WTC11 (cell line): ENCODE data around the gene PFKFB4. TPM values are rescaled to one million over a fixed set of nuclear protein-coding genes. Genes with fewer than 3 reads are reported as not detected.

Source experiments
- ATAC-seq: fragments of 200-7000 bp; cut with Tn5 transposase; 2 replicates; pipeline ENCODE4 v1.10.0; 2021; ENCODE audit warnings: mild to moderate bottlenecking, moderate library complexity
- CTCF ChIA-PET: fragments of 300-600 bp; sonication (Branson Sonifier 250); formaldehyde crosslinking; loops from one replicate; lab custom pipeline; 2021; ENCODE audit warnings: antibody characterized with exemption; lab: Charles Lee
- POLR2A ChIA-PET: fragments of 350-600 bp; sonication (Branson Sonifier 250); formaldehyde crosslinking; loops from one replicate; lab custom pipeline; 2021; ENCODE audit warnings: antibody characterized with exemption; lab: Charles Lee
- DNase-seq: peaks from one replicate; pipeline ENCODE4 v3.0.0; 2021; ENCODE audit warnings: low spot score
- H3K27ac Mint-ChIP-seq: 2 replicates; pipeline ENCODE4 v1.8.0; 2021; ENCODE audit warnings: mixed read lengths
- H3K27me3 Mint-ChIP-seq: 2 replicates; pipeline ENCODE4 v1.8.0; 2021; ENCODE audit warnings: low read depth, mild to moderate bottlenecking, moderate library complexity, mixed read lengths
- H3K36me3 Mint-ChIP-seq: 2 replicates; pipeline ENCODE4 v1.8.0; 2021; ENCODE audit warnings: mixed read lengths
- H3K4me1 Mint-ChIP-seq: 2 replicates; pipeline ENCODE4 v1.8.0; 2022; ENCODE audit warnings: mixed read lengths
- H3K4me3 Mint-ChIP-seq: 2 replicates; pipeline ENCODE4 v1.8.0; 2021; ENCODE audit warnings: mild to moderate bottlenecking, moderate library complexity, mixed read lengths
- H3K9me3 Mint-ChIP-seq: 2 replicates; pipeline ENCODE4 v1.8.0; 2021; ENCODE audit warnings: mixed read lengths
- AR ChIP-seq: fragments of 250-450 bp; sonication (Bioruptor Pico); IDR thresholded peaks from 2 replicates; pipeline ENCODE4 v1.9.0; 2021; ENCODE audit warnings: mild to moderate bottlenecking
- ATF3 ChIP-seq: sonication (generic); formaldehyde crosslinking; conservative IDR thresholded peaks from 2 replicates; pipeline ENCODE4 v1.8.1; 2022; ENCODE audit warnings: mild to moderate bottlenecking, missing genetic modification reagents
- CDX4 ChIP-seq: fragments of 250-450 bp; sonication (Bioruptor Pico); IDR thresholded peaks from 2 replicates; pipeline ENCODE4 v1.9.0; 2021; ENCODE audit warnings: moderate library complexity, mild to moderate bottlenecking, inconsistent platforms, borderline replicate concordance
- CREB1 ChIP-seq: sonication (generic); formaldehyde crosslinking; IDR thresholded peaks from 2 replicates; pipeline ENCODE4 v1.8.0; 2023; ENCODE audit warnings: mild to moderate bottlenecking, missing genetic modification reagents
- EMX1 ChIP-seq: fragments of 250-450 bp; sonication (Bioruptor Pico); IDR thresholded peaks from 2 replicates; pipeline ENCODE4 v1.8.0; 2021; ENCODE audit warnings: mild to moderate bottlenecking
- HMGA2 ChIP-seq: fragments of 250-450 bp; sonication (Bioruptor Pico); IDR thresholded peaks from 2 replicates; pipeline ENCODE4 v1.4.0; 2021; ENCODE audit warnings: mild to moderate bottlenecking, moderate library complexity
- IRF1 ChIP-seq: sonication (generic); formaldehyde crosslinking; IDR thresholded peaks from 2 replicates; pipeline ENCODE4 v1.8.0; 2023; ENCODE audit warnings: missing genetic modification reagents
- IRF2 ChIP-seq: sonication (generic); formaldehyde crosslinking; IDR thresholded peaks from 2 replicates; pipeline ENCODE4 v1.8.0; 2022; ENCODE audit warnings: low read depth, missing genetic modification reagents, borderline replicate concordance
- JAZF1 ChIP-seq: fragments of 250-450 bp; sonication (Bioruptor Pico); IDR thresholded peaks from 2 replicates; pipeline ENCODE4 v1.9.0; 2021; ENCODE audit warnings: moderate library complexity, mild to moderate bottlenecking, inconsistent platforms
- KAT7 ChIP-seq: sonication (generic); formaldehyde crosslinking; IDR thresholded peaks from 2 replicates; pipeline ENCODE4 v1.8.1; 2023; ENCODE audit warnings: missing genetic modification reagents, mild to moderate bottlenecking, borderline replicate concordance
- MXD4 ChIP-seq: fragments of 250-450 bp; sonication (Bioruptor Pico); IDR thresholded peaks from 2 replicates; pipeline ENCODE4 v1.8.0; 2021; ENCODE audit warnings: mild to moderate bottlenecking, moderate library complexity, borderline replicate concordance
- NFATC4 ChIP-seq: fragments of 250-450 bp; sonication (Bioruptor Pico); IDR thresholded peaks from 2 replicates; pipeline ENCODE4 v1.9.0; 2021; ENCODE audit warnings: mild to moderate bottlenecking
- NR3C1 ChIP-seq: sonication (generic); formaldehyde crosslinking; conservative IDR thresholded peaks from 2 replicates; pipeline ENCODE4 v1.8.1; 2023; ENCODE audit warnings: low read depth, mild to moderate bottlenecking, missing genetic modification reagents
- PREB ChIP-seq: sonication (generic); formaldehyde crosslinking; IDR thresholded peaks from 2 replicates; pipeline ENCODE4 v1.8.1; 2022; ENCODE audit warnings: mild to moderate bottlenecking, missing genetic modification reagents, moderate library complexity, borderline replicate concordance
- SOX15 ChIP-seq: fragments of 250-450 bp; sonication (Bioruptor Pico); IDR thresholded peaks from 2 replicates; pipeline ENCODE4 v1.9.0; 2021; ENCODE audit warnings: mild to moderate bottlenecking
- TCF7 ChIP-seq: sonication (generic); formaldehyde crosslinking; IDR thresholded peaks from 2 replicates; pipeline ENCODE4 v1.8.0; 2022; ENCODE audit warnings: mild to moderate bottlenecking, low read depth, missing genetic modification reagents, moderate library complexity
- TEAD1 ChIP-seq: sonication (generic); formaldehyde crosslinking; IDR thresholded peaks from 2 replicates; pipeline ENCODE4 v1.8.0; 2022; ENCODE audit warnings: mild to moderate bottlenecking, missing genetic modification reagents
- USF1 ChIP-seq: sonication (generic); formaldehyde crosslinking; IDR thresholded peaks from 2 replicates; pipeline ENCODE4 v1.8.0; 2022; ENCODE audit warnings: mild to moderate bottlenecking, missing genetic modification reagents
- ZMAT4 ChIP-seq: fragments of 250-450 bp; sonication (Bioruptor Pico); IDR thresholded peaks from 2 replicates; pipeline ENCODE4 v1.9.0; 2021; ENCODE audit warnings: mild to moderate bottlenecking
- ZNF232 ChIP-seq: sonication (generic); formaldehyde crosslinking; IDR thresholded peaks from 2 replicates; pipeline ENCODE4 v1.8.0; 2022; ENCODE audit warnings: mild to moderate bottlenecking, missing genetic modification reagents
- ZNF416 ChIP-seq: fragments of 250-450 bp; sonication (Bioruptor Pico); IDR thresholded peaks from 2 replicates; pipeline ENCODE4 v1.9.0; 2021; ENCODE audit warnings: mild to moderate bottlenecking, inconsistent platforms
- total RNA-seq: library from RNA; stranded (reverse); gene quantifications from 3 replicates; pipeline ENCODE4 v1.2.3, GENCODE V29; 2021

PFKFB4 gene
- total RNA-seq, 1 experiment from 2014 or later = 18.0 TPM

- TF ChIP-seq AR (CRISPR knock-in tag) (no peak), SOX15 (no peak), TEAD1 (CRISPR knock-in tag) (no peak), NR3C1 (CRISPR knock-in tag) (no peak), CREB1 (CRISPR knock-in tag) (no peak), IRF2 (CRISPR knock-in tag) (no peak)
Observed at GRCh38 chr3:48566401-48566760, 9.8 kb upstream of the PFKFB4 start (continued).

GRCh38 chr3:48565591-48566400, 9.2 kb upstream of the PFKFB4 start:
- H3K27ac Mint-ChIP-seq = 0 out of 2 replicates have a peak overlapping the region, but pooled peaks have one; percentile 6
- CTCF ChIA-PET = interaction anchor here (2.2 kb wide), 1 partner anchor 8 kb away, joined by 11 read pairs; the partner anchor contains the start of gene PFKFB4

GRCh38 chr3:48565186-48565585, 8.6 kb upstream of the PFKFB4 start:
- H3K4me3 Mint-ChIP-seq = no peak overlapping the region
- peaks cover 26% of the 10 kb centered on the region for H3K4me1 Mint-ChIP-seq
- H3K9me3 Mint-ChIP-seq = no peaks in the 10 kb centered on the region
- ATAC-seq (no peak), DNase-seq (no peak)
- no peak overlapping the region for H3K27ac Mint-ChIP-seq
- ChIA-PET POLR2A (no interaction called here), CTCF (no interaction called here)
- no peaks in the 10 kb centered on the region for H3K36me3 Mint-ChIP-seq
- H3K27me3 Mint-ChIP-seq = no peaks in the 10 kb centered on the region
- TF ChIP-seq PREB (CRISPR knock-in tag) (no peak), NFATC4 (CRISPR knock-in tag) (no peak), ATF3 (CRISPR knock-in tag) (no peak), AR (CRISPR knock-in tag) (no peak), CDX4 (no peak), HMGA2 (CRISPR knock-in tag) (no peak), ZMAT4 (no peak), EMX1 (CRISPR knock-in tag) (no peak), KAT7 (CRISPR knock-in tag) (no peak), MXD4 (CRISPR knock-in tag) (no peak), JAZF1 (no peak), IRF1 (no peak), ZNF416 (CRISPR knock-in tag) (no peak), USF1 (no peak)

More at GRCh38 chr3:48565591-48566400, 9.2 kb upstream of the PFKFB4 start:
- no peak for TF ChIP-seq TCF7
- no peak for TF ChIP-seq ZNF232 (CRISPR knock-in tag)
- no peak for TF ChIP-seq SOX15
- TF ChIP-seq IRF2 (CRISPR knock-in tag) = no peak
- no peak for TF ChIP-seq HMGA2 (CRISPR knock-in tag)
- no peak for TF ChIP-seq ATF3 (CRISPR knock-in tag)
- Mint-ChIP-seq H3K27me3 (no peaks in the 10 kb centered on the region), H3K4me3 (no peak overlapping the region), H3K4me1 (peaks cover 20% of the 10 kb centered on the region), H3K36me3 (no peaks in the 10 kb centered on the region), H3K9me3 (no peaks in the 10 kb centered on the region)
- ATAC-seq = no peak
- no peak for DNase-seq
- POLR2A ChIA-PET = no interaction called here
